Mesenchymal stem cell (in vitro differentiated cells and primary cell): ENCODE measurements around the gene FXYD2.

ENCODE experiments used
- DNase-seq: peaks from one replicate; pipeline ENCODE4 v3.0.0-alpha.2; 2013
- H2AFZ ChIP-seq: one replicate; pipeline ENCODE4 v1.6.1; 2013; ENCODE audit warnings: low read depth, mild to moderate bottlenecking, control low read depth, inconsistent platforms, low read length, moderate library complexity
- H2AK5ac ChIP-seq: 2 replicates; pipeline ENCODE4 v1.6.1; 2013; ENCODE audit warnings: low read length, moderate library complexity, mild to moderate bottlenecking, inconsistent platforms; ENCODE audit not compliant: severe bottlenecking
- H2BK120ac ChIP-seq: one replicate; pipeline ENCODE4 v1.6.1; 2013; ENCODE audit warnings: low read depth, mild to moderate bottlenecking, inconsistent platforms, low read length, moderate library complexity
- H2BK12ac ChIP-seq, 2 experiments: one replicate each; pipeline ENCODE4 v1.6.1; 2013; ENCODE audit warnings: inconsistent platforms in 2 of 2, low read length in 2 of 2, mild to moderate bottlenecking in 2 of 2, moderate library complexity in 2 of 2, control low read depth in 1 of 2
- H2BK15ac ChIP-seq: one replicate; pipeline ENCODE4 v1.6.1; 2013; ENCODE audit warnings: mild to moderate bottlenecking, low read depth, inconsistent platforms; ENCODE audit not compliant: poor library complexity, severe bottlenecking
- H2BK5ac ChIP-seq: 2 replicates; pipeline ENCODE4 v1.6.1; 2013; ENCODE audit warnings: low read depth, mild to moderate bottlenecking, low read length, control low read depth, inconsistent platforms; ENCODE audit not compliant: poor library complexity, severe bottlenecking
- H3K14ac ChIP-seq, 2 experiments: one replicate each; pipeline ENCODE4 v1.6.1; 2013; ENCODE audit warnings: inconsistent platforms in 2 of 2, low read length in 2 of 2, control low read depth in 1 of 2, mild to moderate bottlenecking in 1 of 2, moderate library complexity in 1 of 2
- H3K18ac ChIP-seq, 2 experiments: one replicate each; pipeline ENCODE4 v1.6.1; 2013; ENCODE audit warnings: inconsistent platforms in 2 of 2, low read length in 2 of 2, control low read depth in 1 of 2, low read depth in 1 of 2, mild to moderate bottlenecking in 1 of 2
- H3K23ac ChIP-seq, 2 experiments: one replicate each; pipeline ENCODE4 v1.6.1; 2013; ENCODE audit warnings: inconsistent platforms in 2 of 2, low read length in 2 of 2, mild to moderate bottlenecking in 2 of 2, moderate library complexity in 2 of 2, control low read depth in 1 of 2
- H3K27ac ChIP-seq: 2 replicates; pipeline ENCODE4 v1.5.1; 2013; ENCODE audit warnings: mild to moderate bottlenecking, moderate library complexity, low read length, control low read depth, inconsistent platforms; ENCODE audit not compliant: poor library complexity, severe bottlenecking
- H3K27me3 ChIP-seq, 2 experiments: 2 replicates each; pipeline versions ENCODE4 v1.6.1 to v1.7.0; 2013; ENCODE audit warnings: low read length in 2 of 2, mild to moderate bottlenecking in 2 of 2, moderate library complexity in 2 of 2, control low read depth in 1 of 2, inconsistent platforms in 1 of 2; ENCODE audit not compliant: control insufficient read depth in 1 of 2, insufficient read depth in 1 of 2
- H3K36me3 ChIP-seq, 2 experiments: 2 replicates each; pipeline versions ENCODE4 v1.6.1 to v1.7.0; 2013; ENCODE audit warnings: low read length in 2 of 2, control low read depth in 1 of 2, inconsistent platforms in 1 of 2, low read depth in 1 of 2, mild to moderate bottlenecking in 1 of 2; ENCODE audit not compliant: insufficient read depth in 2 of 2, control insufficient read depth in 1 of 2
- H3K4ac ChIP-seq, 2 experiments: one replicate each; pipeline ENCODE4 v1.6.1; 2013; ENCODE audit warnings: inconsistent platforms in 2 of 2, low read length in 2 of 2, mild to moderate bottlenecking in 2 of 2, moderate library complexity in 2 of 2, control low read depth in 1 of 2, low read depth in 1 of 2
- H3K4me1 ChIP-seq: 2 replicates; pipeline ENCODE4 v1.6.1; 2013; ENCODE audit warnings: low read depth, low read length, control low read depth; ENCODE audit not compliant: control insufficient read depth, insufficient read depth
- H3K4me2 ChIP-seq: 2 replicates; pipeline ENCODE4 v1.6.1; 2013; ENCODE audit warnings: low read length, mild to moderate bottlenecking, inconsistent platforms; ENCODE audit not compliant: poor library complexity, severe bottlenecking
- H3K4me3 ChIP-seq, 2 experiments: 2 replicates each; pipeline versions ENCODE4 v1.5.1 to v1.7.0; 2013; ENCODE audit warnings: low read length in 2 of 2, mild to moderate bottlenecking in 2 of 2, control low read depth in 1 of 2, low read depth in 1 of 2; ENCODE audit not compliant: insufficient read depth in 1 of 2
- H3K79me1 ChIP-seq: replicated peaks from 2 replicates; pipeline ENCODE4 v1.6.1; 2013; ENCODE audit warnings: mild to moderate bottlenecking, control low read depth, low read length, inconsistent platforms; ENCODE audit not compliant: poor library complexity, severe bottlenecking
- H3K9ac ChIP-seq: 2 replicates; pipeline ENCODE4 v1.7.0; 2013; ENCODE audit warnings: mild to moderate bottlenecking, low read length, moderate library complexity
- H3K9me3 ChIP-seq: 2 replicates; pipeline ENCODE4 v1.7.0; 2013; ENCODE audit warnings: mild to moderate bottlenecking, low read length; ENCODE audit not compliant: control insufficient read depth
- H4K8ac ChIP-seq: one replicate; pipeline ENCODE4 v1.6.1; 2013; ENCODE audit warnings: inconsistent platforms, mild to moderate bottlenecking, low read length, moderate library complexity
- H4K91ac ChIP-seq: one replicate; pipeline ENCODE4 v1.6.1; 2013; ENCODE audit warnings: mild to moderate bottlenecking, low read length, inconsistent platforms
- WGBS: methylation state at CpG from one replicate; pipeline ENCODE4 v1.1.7; 2013; ENCODE audit warnings: mixed read lengths; 5-methylcytosine and 5-hydroxymethylcytosine counted together

FXYD2 gene

GRCh38 chr11:117827521-117828511 is 3.3 kb upstream of the FXYD2 start:
- Histone ChIP-seq H3K79me1 (peaks cover 4% of the 10 kb centered on the region), H3K36me3 (peaks cover 0 to 3% of the 10 kb centered on the region in 2 experiments), H3K18ac (peak overlapping the region in 1 of 2 experiments; percentile 34), H4K91ac (no peak overlapping the region), H2BK120ac (no peak overlapping the region), H3K4me1 (peaks cover 63% of the 10 kb centered on the region), H2AFZ (no peak overlapping the region), H3K9me3 (no peaks in the 10 kb centered on the region), H3K4me3 (no peak overlapping the region), H3K9ac (no peak overlapping the region), H2AK5ac (peak overlapping the region; percentile 5), H3K23ac (no peak overlapping the region), H2BK5ac (peak overlapping the region; percentile 85), H3K4ac (no peak overlapping the region), H2BK12ac (peak overlapping the region; percentile 45 to 52), H3K14ac (peak overlapping the region in 1 of 2 experiments; percentile 20), H3K27me3 (peaks cover 0 to 54% of the 10 kb centered on the region in 2 experiments), H3K4me2 (no peak overlapping the region), H3K27ac (peak overlapping the region; percentile 89), H4K8ac (no peak overlapping the region), H2BK15ac (no peak overlapping the region)
- no peak for DNase-seq
- 77% methylated on average over 14 of the region's 15 CpGs for WGBS

GRCh38 chr11:117826832-117827231 is 2.3 kb upstream of the FXYD2 start:
- H3K79me1 ChIP-seq, result no peaks in the 10 kb centered on the region
- no peak overlapping the region for H3K18ac ChIP-seq
- H2BK5ac ChIP-seq, result no peak overlapping the region
- H3K4me3 ChIP-seq, result no peak overlapping the region
- WGBS, result 95% methylated on average over 3 of the region's 3 CpGs
- peaks cover 0 to 49% of the 10 kb centered on the region in 2 experiments for H3K27me3 ChIP-seq
- H2BK12ac ChIP-seq, result no peak overlapping the region
- H3K36me3 ChIP-seq, result peaks cover 0 to 9% of the 10 kb centered on the region in 2 experiments
- no peak overlapping the region for H3K4me2 ChIP-seq
- H3K9ac ChIP-seq, result no peak overlapping the region
- no peaks in the 10 kb centered on the region for H3K9me3 ChIP-seq
- H3K4ac ChIP-seq, result no peak overlapping the region
- H2BK120ac ChIP-seq, result no peak overlapping the region
- no peak overlapping the region for H4K8ac ChIP-seq
- peaks cover 63% of the 10 kb centered on the region for H3K4me1 ChIP-seq
- no peak overlapping the region for H2AK5ac ChIP-seq
- no peak overlapping the region for H3K23ac ChIP-seq
- no peak overlapping the region for H3K14ac ChIP-seq
- peak overlapping the region; percentile 32 for H3K27ac ChIP-seq
- no peak overlapping the region for H2BK15ac ChIP-seq
- H4K91ac ChIP-seq, result no peak overlapping the region
- H2AFZ ChIP-seq, result no peak overlapping the region
- no peak for DNase-seq

GRCh38 chr11:117826190-117826570 is 1.6 kb upstream of the FXYD2 start:
- H2BK12ac ChIP-seq, result peak overlapping the region in 1 of 2 experiments; percentile 22
- peak overlapping the region; percentile 84 for H2BK5ac ChIP-seq
- no peak overlapping the region for H4K8ac ChIP-seq
- no peak overlapping the region for H2AFZ ChIP-seq
- no peaks in the 10 kb centered on the region for H3K9me3 ChIP-seq
- no peak overlapping the region for H3K9ac ChIP-seq
- no peak overlapping the region for H3K14ac ChIP-seq
- H3K4ac ChIP-seq, result no peak overlapping the region
- H3K4me1 ChIP-seq, result peaks cover 65% of the 10 kb centered on the region
- H3K4me2 ChIP-seq, result no peak overlapping the region
- no peak overlapping the region for H2BK120ac ChIP-seq
- peak overlapping the region; percentile 94 for H3K27ac ChIP-seq
- H2AK5ac ChIP-seq, result peak overlapping the region; percentile 79
- H4K91ac ChIP-seq, result no peak overlapping the region
- no peak overlapping the region for H3K4me3 ChIP-seq
- peaks cover 0 to 49% of the 10 kb centered on the region in 2 experiments for H3K27me3 ChIP-seq
- no peak for DNase-seq
- H3K79me1 ChIP-seq, result no peaks in the 10 kb centered on the region
- H2BK15ac ChIP-seq, result no peak overlapping the region
- no peak overlapping the region for H3K18ac ChIP-seq
- 77% methylated on average over 10 of the region's 10 CpGs for WGBS
- no peak overlapping the region for H3K23ac ChIP-seq
- peaks cover 0 to 15% of the 10 kb centered on the region in 2 experiments for H3K36me3 ChIP-seq

- Histone ChIP-seq H2BK5ac (peak overlapping the region; percentile 39), H3K36me3 (peaks cover 0 to 16% of the 10 kb centered on the region in 2 experiments), H3K9ac (no peak overlapping the region), H3K18ac (peak overlapping the region in 1 of 2 experiments; percentile 16), H3K79me1 (no peaks in the 10 kb centered on the region), H4K8ac (no peak overlapping the region), H2BK15ac (no peak overlapping the region), H3K27me3 (peaks cover 0 to 45% of the 10 kb centered on the region in 2 experiments), H3K27ac (peak overlapping the region; percentile 94), H2BK120ac (no peak overlapping the region), H4K91ac (no peak overlapping the region), H3K23ac (no peak overlapping the region), H2AK5ac (peak overlapping the region; percentile 79), H3K4me3 (no peak overlapping the region), H3K4ac (no peak overlapping the region), H2AFZ (no peak overlapping the region), H3K4me2 (no peak overlapping the region), H3K4me1 (peaks cover 62% of the 10 kb centered on the region), H3K9me3 (no peaks in the 10 kb centered on the region), H3K14ac (no peak overlapping the region), H2BK12ac (peak overlapping the region; percentile 22 to 84)
- 95% methylated on average over 8 of the region's 8 CpGs for WGBS
- no peak for DNase-seq
These were observed 1.1 kb upstream of the FXYD2 start for GRCh38 chr11:117825538-117826189.
